Measurements from ENCODE around the gene MLC1.

MLC1 gene

DNA sequence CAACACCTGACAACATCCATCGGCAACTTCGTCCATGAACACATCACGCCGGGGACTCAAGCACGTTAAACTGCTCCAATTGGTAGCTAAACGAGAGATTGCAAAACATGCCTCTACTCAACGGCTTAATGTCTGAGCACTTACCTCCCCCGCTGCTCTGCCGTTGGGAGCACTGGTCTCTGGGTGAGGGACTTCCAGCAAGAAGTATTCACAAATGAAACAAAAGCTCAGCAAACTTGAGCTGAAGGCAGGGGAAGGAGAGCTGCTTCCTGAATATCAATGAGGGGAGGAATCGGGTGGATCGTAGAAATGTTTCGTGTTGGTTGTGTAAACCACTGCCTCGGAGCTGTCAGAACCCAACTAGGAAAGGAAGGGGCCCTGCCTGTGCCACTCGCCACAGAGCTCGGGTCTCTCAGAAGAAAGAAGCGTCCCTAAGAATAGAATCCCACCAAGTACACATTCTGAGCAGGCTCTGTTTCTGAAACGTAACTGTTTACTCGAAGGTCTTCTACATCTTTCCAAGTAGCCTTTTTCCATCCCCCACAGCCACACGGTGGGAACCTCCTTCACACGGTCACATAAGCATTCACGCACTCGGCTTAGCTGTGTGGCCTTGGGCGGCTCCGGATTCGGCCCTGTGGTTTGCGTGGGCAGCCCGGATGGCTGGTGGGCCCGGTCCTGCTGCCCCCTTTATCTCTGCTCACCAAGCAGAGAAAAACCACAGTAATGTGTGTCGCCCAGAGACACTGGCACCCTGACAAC, at the start of gene MLC1:
TSS of gene MLC1 (minus strand) at position 216 of the 762 bp plus-strand sequence. CDS start 524 bp downstream, outside the sequence.
- H3K4me2 ChIP-seq (ENCODE audit: low read length): no peak within 1 kb of the TSS
- no peaks in the 10 kb centered on the region for H3K9me3 ChIP-seq (ENCODE audit: control insufficient read depth, low read length)
- H3K9ac ChIP-seq: no peak within 1 kb of the TSS
- no peaks in the 10 kb centered on the region for H3K4me1 ChIP-seq
- no peaks in the 10 kb centered on the region for H3K79me2 ChIP-seq
- H3K4me3 ChIP-seq (ENCODE audit: low read depth, low read length): no peak within 1 kb of the TSS
- TF ChIP-seq, protein P1, sequence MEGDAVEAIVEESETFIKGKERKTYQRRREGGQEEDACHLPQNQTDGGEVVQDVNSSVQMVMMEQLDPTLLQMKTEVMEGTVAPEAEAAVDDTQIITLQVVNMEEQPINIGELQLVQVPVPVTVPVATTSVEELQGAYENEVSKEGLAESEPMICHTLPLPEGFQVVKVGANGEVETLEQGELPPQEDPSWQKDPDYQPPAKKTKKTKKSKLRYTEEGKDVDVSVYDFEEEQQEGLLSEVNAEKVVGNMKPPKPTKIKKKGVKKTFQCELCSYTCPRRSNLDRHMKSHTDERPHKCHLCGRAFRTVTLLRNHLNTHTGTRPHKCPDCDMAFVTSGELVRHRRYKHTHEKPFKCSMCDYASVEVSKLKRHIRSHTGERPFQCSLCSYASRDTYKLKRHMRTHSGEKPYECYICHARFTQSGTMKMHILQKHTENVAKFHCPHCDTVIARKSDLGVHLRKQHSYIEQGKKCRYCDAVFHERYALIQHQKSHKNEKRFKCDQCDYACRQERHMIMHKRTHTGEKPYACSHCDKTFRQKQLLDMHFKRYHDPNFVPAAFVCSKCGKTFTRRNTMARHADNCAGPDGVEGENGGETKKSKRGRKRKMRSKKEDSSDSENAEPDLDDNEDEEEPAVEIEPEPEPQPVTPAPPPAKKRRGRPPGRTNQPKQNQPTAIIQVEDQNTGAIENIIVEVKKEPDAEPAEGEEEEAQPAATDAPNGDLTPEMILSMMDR (IDR thresholded peaks at IDR 0.05): no peak
- no peaks in the 10 kb centered on the region for H3K36me3 ChIP-seq (ENCODE audit: control insufficient read depth, insufficient read depth, low read length)
- H3K27me3 ChIP-seq (ENCODE audit: control insufficient read depth, insufficient read depth, low read length): no peaks in the 10 kb centered on the region
- H3K27ac ChIP-seq: no peak within 1 kb of the TSS
- no peak within 1 kb of the TSS for H2AFZ ChIP-seq

DNA sequence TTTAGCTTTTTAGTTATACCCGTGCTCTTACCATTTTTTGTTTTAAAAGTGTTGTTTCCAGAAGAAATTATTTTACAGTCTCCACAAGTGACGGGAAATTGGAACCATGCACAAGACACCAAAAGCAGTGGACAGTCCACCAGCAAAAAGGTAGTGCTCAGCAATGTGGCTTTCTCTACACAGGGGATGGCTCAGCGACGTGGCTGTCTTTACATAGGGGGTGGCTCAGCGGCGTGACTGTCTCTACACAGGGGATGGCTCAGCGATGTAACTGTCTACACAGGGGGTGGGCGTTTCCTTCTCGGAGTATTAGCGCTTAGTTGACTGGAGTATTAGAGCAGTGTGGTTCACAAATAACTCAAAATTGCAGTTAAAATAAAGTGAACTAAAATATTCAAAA, 49.3 kb upstream of the MLC1 start:
- H3K4me2 ChIP-seq (ENCODE audit: low read length): no peak overlapping the region
- no peaks in the 10 kb centered on the region for H3K36me3 ChIP-seq (ENCODE audit: control insufficient read depth, insufficient read depth, low read length)
- no peaks in the 10 kb centered on the region for H3K9me3 ChIP-seq (ENCODE audit: control insufficient read depth, low read length)
- no peaks in the 10 kb centered on the region for H3K27me3 ChIP-seq (ENCODE audit: control insufficient read depth, insufficient read depth, low read length)
- no peak overlapping the region for H2AFZ ChIP-seq
- no peak overlapping the region for H3K27ac ChIP-seq
- no peak overlapping the region for H3K4me3 ChIP-seq (ENCODE audit: low read depth, low read length)
- H3K9ac ChIP-seq: no peak overlapping the region
- H3K79me2 ChIP-seq: no peaks in the 10 kb centered on the region
- H3K4me1 ChIP-seq: no peaks in the 10 kb centered on the region
- TF ChIP-seq, protein P1 (IDR thresholded peaks at IDR 0.05): no peak

DNA sequence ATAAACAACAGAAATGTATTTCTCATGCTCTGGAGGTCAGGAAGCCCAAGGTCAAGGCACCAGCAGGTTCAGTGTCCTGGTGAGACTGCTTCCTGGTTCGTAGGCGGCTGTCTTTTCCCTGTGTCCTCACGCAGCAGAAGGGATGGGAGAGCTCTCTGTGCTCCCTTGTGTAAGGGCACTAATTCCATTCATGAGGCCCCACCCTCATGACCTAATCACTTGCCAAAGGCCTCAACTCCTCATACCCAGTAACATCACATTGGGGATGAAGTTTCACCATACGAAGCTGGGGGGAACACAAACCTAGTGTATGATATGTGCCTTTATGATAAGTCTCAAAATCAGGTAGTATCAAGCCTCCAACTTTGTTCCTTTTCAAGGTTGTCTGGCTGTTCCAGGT, 46.7 kb upstream of the MLC1 start:
- Histone ChIP-seq H3K4me3 (ENCODE audit: low read depth, low read length) (no peak overlapping the region), H2AFZ (no peak overlapping the region), H3K9me3 (ENCODE audit: control insufficient read depth, low read length) (no peaks in the 10 kb centered on the region), H3K9ac (no peak overlapping the region), H3K36me3 (ENCODE audit: control insufficient read depth, insufficient read depth, low read length) (no peaks in the 10 kb centered on the region), H3K27me3 (ENCODE audit: control insufficient read depth, insufficient read depth, low read length) (no peaks in the 10 kb centered on the region), H3K4me2 (ENCODE audit: low read length) (no peak overlapping the region), H3K4me1 (no peaks in the 10 kb centered on the region), H3K79me2 (no peaks in the 10 kb centered on the region), H3K27ac (no peak overlapping the region)
- TF ChIP-seq, protein P1 (IDR thresholded peaks at IDR 0.05): no peak

DNA sequence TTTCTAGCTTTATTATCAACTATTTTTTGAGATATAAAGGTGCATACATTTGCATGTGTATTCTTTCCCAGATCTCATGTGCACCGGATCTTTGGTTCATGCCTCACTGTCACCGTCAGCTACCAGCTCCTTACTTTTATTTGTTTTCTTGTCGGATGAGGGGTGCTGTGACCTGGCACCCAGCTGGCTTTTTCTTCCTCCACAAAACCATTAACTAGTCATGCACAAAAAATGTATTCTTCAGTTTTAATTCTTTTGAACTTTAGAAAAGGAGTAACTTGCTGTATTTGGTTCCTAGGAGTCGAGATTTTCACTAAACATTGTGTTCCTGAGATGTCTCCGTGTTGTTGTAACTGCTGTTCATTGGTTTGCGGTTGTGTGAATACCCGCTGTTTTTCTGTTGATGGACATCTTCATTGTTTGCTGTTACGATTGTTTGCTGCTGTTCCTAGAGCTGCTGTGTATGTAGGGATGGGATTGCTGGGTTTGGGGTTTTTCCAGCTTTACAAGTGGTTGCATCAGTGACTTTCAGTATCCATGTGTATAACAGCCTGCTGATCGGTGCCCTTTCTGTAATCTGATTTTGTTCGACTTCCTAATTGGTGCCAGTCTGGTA, 44.0 kb upstream of the MLC1 start:
- Histone ChIP-seq H3K9ac (no peak overlapping the region), H3K4me1 (no peaks in the 10 kb centered on the region), H3K4me2 (ENCODE audit: low read length) (no peak overlapping the region), H3K27me3 (ENCODE audit: control insufficient read depth, insufficient read depth, low read length) (no peaks in the 10 kb centered on the region), H3K79me2 (no peaks in the 10 kb centered on the region), H3K4me3 (ENCODE audit: low read depth, low read length) (no peak overlapping the region), H2AFZ (no peak overlapping the region), H3K9me3 (ENCODE audit: control insufficient read depth, low read length) (no peaks in the 10 kb centered on the region), H3K36me3 (ENCODE audit: control insufficient read depth, insufficient read depth, low read length) (no peaks in the 10 kb centered on the region), H3K27ac (no peak overlapping the region)
- TF ChIP-seq, protein P1 (IDR thresholded peaks at IDR 0.05): no peak
